GM12874 (cell line): ENCODE data around the gene EIF4EBP2.

Source experiments
- TF ChIP-seq, protein P1 (sequence below): IDR thresholded peaks from 2 replicates; pipeline ENCODE4 v1.5.1; 2011; ENCODE audit warnings: low read depth, mild to moderate bottlenecking, control low read depth, low read length, moderate library complexity; ENCODE audit not compliant: insufficient read depth

EIF4EBP2 gene

DNA sequence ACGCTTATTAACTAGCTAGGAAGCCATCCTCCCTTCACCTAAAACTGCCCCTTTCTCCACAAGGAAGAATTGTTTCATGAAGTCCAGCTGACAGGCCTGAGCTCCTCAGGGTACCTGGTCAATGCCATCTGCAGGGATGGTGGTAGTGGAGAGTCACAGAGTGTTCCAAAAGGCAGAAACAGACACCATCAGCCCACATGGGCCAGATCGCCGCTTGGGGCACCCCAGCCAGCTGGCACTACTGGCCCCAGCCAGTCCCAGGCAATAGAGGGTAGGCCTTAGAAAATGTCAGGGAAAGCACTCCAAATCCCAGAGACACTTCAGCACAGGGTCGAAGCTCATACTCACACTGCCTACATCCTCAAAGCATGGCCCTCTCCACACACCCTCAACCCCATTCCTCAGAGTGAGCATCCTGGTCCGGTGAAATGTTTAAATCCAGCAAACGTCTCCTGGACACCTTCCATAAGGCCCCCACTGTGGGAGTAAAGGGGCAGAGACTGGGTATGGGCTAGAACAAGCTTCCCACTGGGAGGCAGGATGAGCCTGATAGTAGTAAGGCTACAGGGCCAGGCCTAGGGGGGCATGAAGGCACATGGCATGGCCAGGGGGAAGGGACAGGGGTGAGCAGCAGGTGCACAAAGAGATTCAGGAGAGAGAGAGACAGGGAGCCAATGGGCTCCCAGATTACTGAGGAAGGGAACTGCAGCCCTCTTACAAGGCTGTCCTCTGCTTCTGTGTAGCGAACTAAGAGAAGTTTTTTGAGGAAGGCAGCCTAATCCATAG, 23.4 kb upstream of the EIF4EBP2 start:
- TF ChIP-seq, protein P1, sequence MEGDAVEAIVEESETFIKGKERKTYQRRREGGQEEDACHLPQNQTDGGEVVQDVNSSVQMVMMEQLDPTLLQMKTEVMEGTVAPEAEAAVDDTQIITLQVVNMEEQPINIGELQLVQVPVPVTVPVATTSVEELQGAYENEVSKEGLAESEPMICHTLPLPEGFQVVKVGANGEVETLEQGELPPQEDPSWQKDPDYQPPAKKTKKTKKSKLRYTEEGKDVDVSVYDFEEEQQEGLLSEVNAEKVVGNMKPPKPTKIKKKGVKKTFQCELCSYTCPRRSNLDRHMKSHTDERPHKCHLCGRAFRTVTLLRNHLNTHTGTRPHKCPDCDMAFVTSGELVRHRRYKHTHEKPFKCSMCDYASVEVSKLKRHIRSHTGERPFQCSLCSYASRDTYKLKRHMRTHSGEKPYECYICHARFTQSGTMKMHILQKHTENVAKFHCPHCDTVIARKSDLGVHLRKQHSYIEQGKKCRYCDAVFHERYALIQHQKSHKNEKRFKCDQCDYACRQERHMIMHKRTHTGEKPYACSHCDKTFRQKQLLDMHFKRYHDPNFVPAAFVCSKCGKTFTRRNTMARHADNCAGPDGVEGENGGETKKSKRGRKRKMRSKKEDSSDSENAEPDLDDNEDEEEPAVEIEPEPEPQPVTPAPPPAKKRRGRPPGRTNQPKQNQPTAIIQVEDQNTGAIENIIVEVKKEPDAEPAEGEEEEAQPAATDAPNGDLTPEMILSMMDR = no peak

DNA sequence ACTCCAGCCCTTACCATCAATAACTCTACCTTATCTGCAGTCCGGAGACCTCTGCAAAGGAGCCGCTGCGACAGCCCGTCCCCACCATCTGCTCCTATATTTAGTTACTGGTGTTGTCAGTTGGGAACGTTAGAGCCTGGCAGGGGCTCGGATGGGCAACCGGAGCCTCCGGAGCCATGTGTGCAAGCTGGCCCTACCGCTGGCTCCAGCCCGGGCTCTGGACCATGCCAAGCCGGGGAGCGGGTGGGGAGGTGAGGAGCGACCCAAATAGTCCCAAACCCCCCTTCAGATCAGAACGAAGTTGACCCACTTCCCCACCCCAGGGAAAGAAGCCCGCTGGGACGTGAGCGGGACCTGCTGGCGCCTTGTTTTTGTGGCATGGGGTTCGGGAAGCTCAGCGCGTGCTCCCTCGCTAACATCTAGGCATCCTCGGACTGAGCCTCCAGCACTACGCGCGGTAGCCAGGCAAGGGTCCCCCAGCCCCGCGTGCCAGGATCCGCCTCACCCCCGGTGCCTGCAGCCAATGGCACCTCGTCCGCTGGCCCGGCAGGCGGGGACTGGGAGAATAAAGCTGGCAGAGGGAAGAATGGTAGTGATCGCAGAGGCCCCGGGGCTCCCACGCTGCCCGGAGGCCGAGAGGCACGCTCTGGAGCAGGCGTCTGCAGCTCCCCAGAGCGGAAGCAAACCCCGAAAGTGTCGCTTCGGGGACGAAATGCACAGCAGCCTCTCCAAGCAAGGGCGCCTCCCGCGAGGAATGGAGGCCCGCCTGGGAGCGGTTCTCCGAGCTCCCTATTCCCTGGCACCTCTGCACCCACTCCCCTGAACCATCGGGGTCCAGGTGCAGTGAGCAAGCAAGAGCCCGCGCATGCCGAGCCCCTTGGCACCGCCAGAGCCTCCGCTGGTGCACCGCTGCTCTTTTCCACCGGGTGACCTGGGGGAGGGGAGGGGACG, 22.2 kb upstream of the EIF4EBP2 start:
- TF ChIP-seq, protein P1 = no peak

GRCh38 chr10:70391654-70392053, 12.3 kb upstream of the EIF4EBP2 start:
- TF ChIP-seq, protein P1 = no peak

DNA sequence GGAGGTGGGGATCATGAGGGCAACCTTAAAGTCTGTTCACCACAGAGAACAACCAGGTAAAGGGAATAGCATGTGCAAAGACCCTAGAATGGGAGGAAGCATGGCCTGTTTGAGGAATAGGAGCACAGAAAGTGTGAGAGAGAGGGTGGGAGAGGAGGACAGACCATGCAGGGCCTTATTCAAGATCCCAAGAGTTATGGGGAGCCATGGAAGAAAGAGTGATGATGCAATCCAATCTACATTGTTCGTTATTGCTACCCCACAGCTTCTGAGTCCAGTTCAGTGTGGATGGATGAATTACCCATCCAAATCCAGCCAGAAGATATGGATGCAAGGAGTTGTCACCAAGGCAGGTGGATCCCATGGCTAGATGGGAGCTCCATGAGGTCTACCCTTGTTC, 7.8 kb upstream of the EIF4EBP2 start:
- TF ChIP-seq, protein P1 = no peak

- TF ChIP-seq, protein P1 = no peak
These were observed 4.8 kb upstream of the EIF4EBP2 start for GRCh38 chr10:70399177-70399576.

DNA sequence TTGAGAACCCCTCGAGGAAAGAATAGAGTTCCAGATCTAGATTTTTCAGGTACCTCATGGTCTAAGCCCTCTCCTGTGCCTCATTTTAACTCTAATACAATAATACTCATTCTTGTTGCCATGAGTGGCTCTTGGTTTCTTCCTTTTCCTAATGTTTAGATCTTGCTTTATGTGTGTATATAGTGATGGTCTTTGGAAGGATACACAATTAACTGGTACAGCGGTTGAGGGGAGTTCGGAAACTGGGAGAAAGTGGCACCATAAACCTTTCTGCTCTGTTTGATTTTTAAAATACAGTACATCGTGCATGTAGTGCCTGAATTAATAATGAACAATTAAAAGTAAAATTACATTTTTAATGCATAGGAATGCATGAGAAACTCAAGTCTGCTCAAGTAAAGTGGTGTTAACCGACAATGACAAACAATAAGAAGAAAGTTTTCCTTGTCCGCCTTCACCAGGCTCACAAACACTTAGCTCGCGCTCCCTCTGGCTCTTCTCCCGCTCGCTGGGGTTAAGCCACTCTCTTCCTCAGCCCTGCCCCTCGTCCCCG, 386 bp upstream of the EIF4EBP2 start:
- TF ChIP-seq, protein P1 = no peak

DNA sequence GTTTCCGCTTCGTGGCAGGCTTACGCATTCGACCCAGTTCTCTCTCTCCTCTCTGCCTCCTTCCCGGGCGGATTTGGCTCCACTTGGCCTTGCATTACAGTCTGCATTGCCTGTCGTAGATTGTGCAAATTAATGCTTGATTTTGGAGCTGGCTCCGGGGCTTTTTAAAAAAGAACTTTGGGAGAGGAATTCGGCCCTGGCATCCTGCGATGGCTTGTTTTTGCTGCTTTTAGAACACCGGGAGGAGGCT, 767 bp downstream of the EIF4EBP2 start:
- TF ChIP-seq, protein P1 = no peak
